ENCODE measurements around the gene RGS12.

The RGS12 gene

DNA sequence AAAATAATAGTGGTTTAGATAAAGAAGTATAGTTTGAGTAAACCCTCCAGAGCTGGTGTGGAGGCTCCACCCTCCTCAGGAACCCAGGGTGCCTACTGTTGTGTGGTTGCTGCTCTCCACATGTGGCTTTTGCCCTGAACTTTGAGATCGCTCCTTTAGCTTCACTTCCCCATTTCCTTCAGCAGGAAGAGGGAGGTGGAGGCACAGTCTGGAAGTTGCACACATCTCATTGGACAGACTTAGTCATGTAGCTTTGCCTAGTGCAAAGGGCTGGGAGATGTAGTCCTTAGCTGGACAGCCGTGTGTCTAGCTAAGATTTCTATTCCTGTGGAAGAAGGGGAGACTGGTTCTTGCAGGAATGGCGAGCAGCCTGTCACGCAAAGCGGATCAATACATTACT lies 37.9 kb downstream of the RGS12 start:
- H3K36me3 Mint-ChIP-seq (ENCODE audit: low read depth): no peaks in the 10 kb centered on the region
- ATAC-seq: no peak

DNA sequence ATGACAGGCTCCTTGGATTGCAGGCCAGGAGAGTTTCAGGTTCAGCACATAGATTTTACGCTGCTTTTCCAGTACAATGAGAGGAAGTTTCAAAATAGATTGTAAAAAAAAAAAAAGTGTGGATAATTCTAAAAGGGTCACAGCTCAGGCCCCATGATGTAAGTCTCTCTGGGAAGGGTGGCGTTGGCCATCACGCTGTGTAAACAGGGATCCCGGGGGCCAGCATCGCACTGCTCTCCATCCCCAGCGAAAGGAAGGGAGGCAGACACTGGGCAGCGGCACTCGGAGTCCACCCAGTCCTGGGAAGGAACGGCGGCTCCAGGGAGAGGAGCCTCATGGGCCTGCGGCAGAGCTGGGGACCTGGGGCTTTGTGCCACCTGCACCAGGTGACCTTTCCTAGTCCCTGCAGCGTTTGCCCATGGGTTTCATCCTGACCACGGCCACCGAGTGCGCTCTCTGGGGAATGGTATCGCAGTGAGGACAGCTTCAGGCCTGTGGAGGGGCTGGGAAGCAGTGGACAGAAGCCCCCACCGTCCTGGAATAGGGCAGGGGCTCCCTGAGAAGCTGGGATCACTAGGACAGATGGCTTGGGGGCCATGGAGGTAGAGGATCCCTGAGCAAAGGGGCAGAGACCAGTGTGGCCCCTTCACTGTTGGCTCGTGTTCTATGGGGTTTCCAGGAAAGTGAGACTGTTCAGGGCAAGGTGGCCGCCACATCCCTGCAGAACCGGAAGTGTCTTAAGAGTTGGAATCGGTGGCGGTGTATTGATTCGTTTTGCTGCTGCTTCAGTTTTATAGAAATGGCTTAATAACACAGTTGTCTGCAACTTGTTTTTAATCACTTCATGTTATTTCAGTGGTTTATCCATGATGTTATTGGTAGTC lies 38.9 kb downstream of the RGS12 start:
- Mint-ChIP-seq H3K36me3 (ENCODE audit: low read depth) (no peaks in the 10 kb centered on the region), H3K4me3 (no peak overlapping the region), H3K4me1 (peaks cover 3% of the 10 kb centered on the region), H3K27me3 (no peaks in the 10 kb centered on the region), H3K9me3 (no peaks in the 10 kb centered on the region), H3K27ac (no peak overlapping the region)
- DNase-seq (no peak), ATAC-seq (no peak)

More for the DNA sequence above, 37.9 kb downstream of the RGS12 start:
- no peak overlapping the region for H3K27ac Mint-ChIP-seq
- no peak overlapping the region for H3K4me3 Mint-ChIP-seq
- DNase-seq: no peak
- H3K4me1 Mint-ChIP-seq: peaks cover 3% of the 10 kb centered on the region
- H3K9me3 Mint-ChIP-seq: no peaks in the 10 kb centered on the region
- no peaks in the 10 kb centered on the region for H3K27me3 Mint-ChIP-seq

DNA sequence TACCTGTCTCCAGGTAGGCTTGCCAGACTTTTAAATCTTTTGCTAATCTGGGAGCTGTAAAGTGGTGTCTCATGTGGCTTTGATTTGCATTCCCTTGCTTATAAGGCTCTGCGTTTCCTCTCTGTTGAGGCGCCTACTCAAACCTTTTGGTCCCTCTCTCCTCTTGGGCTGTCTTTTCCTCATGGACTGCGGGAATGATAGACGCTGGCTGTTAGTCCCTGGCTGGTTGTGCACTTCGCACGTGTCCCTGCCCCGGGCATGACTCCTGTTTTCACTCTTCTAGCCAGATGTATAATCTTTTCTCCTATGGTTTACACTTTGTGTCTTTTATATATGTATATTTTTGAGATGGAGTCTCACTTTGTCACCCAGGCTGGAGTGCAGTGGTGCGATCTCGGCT lies 39.7 kb downstream of the RGS12 start:
- Mint-ChIP-seq H3K27ac (no peak overlapping the region), H3K36me3 (ENCODE audit: low read depth) (no peaks in the 10 kb centered on the region), H3K4me1 (peaks cover 3% of the 10 kb centered on the region), H3K27me3 (no peaks in the 10 kb centered on the region), H3K4me3 (no peak overlapping the region), H3K9me3 (no peaks in the 10 kb centered on the region)
- DNase-seq (no peak), ATAC-seq (no peak)

DNA sequence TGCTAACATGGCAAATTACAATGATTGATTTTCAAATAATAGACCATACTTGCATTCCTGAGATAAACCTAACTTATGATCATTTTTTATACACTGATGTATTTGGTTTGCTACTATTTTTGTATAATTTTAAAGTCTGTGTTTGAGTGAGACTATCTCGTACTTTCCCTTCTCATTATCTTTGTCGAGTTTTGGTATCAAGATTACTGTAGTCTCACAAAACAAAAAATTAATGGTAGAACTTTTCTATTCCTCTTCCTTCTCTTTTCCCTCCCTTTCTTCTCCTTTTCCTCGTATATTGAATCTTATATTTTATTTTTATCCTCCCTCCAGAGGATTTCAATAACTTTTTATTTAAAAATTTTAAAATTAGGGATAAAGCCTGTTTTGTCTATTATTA lies 41.5 kb downstream of the RGS12 start:
- H3K36me3 Mint-ChIP-seq (ENCODE audit: low read depth): no peaks in the 10 kb centered on the region
- no peaks in the 10 kb centered on the region for H3K27me3 Mint-ChIP-seq
- no peak for DNase-seq
- no peak overlapping the region for H3K27ac Mint-ChIP-seq
- ATAC-seq: no peak
- H3K4me3 Mint-ChIP-seq: no peak overlapping the region
- H3K9me3 Mint-ChIP-seq: no peaks in the 10 kb centered on the region
- peaks cover 3% of the 10 kb centered on the region for H3K4me1 Mint-ChIP-seq

DNA sequence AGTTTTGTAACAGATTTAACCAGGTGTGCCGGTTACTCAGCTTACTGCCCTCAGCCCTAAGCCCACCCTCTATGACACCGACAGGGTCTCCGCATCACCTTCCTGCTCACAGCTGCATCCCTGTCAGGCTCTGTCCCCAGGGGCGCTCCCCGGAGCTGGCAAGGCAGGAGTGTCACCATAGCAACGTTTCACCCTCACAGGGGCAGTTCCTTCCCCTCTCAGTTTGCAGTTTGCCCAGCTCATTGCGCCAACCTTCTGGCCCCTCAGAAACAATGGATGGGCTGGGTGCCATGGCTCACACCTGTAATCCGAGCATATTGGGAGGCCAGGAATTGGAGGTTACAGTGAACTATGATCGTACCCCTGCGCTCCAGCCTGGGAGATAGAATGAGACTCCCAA lies 42.6 kb downstream of the RGS12 start:
- no peaks in the 10 kb centered on the region for H3K36me3 Mint-ChIP-seq (ENCODE audit: low read depth)
- ATAC-seq (no peak), DNase-seq (no peak)
- H3K9me3 Mint-ChIP-seq: no peaks in the 10 kb centered on the region
- H3K27me3 Mint-ChIP-seq: no peaks in the 10 kb centered on the region
- H3K4me1 Mint-ChIP-seq: peaks cover 3% of the 10 kb centered on the region
- no peak overlapping the region for H3K27ac Mint-ChIP-seq
- no peak overlapping the region for H3K4me3 Mint-ChIP-seq

DNA sequence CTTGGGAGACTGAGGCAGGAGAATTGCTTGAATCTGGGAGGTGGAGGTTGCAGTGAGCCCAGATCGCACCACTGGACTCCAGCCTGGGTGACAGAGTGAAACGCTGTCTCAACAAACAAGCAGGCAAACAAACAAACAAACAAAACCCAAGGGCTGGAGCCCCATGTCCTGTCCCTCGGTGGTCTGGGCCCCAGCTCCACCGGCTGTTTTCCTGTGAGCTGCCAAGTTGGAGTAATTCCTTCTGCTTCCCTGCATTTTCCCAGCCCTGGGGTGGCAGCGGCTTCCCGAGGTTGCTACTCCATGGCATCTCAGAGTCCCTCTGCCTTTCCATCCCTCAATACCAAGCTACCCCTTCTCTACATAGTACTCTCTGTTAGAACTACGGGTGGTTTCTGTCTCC lies 43.2 kb downstream of the RGS12 start:
- ATAC-seq (no peak), DNase-seq (no peak)
- no peaks in the 10 kb centered on the region for H3K9me3 Mint-ChIP-seq
- H3K36me3 Mint-ChIP-seq (ENCODE audit: low read depth): no peaks in the 10 kb centered on the region
- H3K27me3 Mint-ChIP-seq: no peaks in the 10 kb centered on the region
- H3K4me1 Mint-ChIP-seq: peaks cover 3% of the 10 kb centered on the region
- no peak overlapping the region for H3K4me3 Mint-ChIP-seq
- H3K27ac Mint-ChIP-seq: no peak overlapping the region

DNA sequence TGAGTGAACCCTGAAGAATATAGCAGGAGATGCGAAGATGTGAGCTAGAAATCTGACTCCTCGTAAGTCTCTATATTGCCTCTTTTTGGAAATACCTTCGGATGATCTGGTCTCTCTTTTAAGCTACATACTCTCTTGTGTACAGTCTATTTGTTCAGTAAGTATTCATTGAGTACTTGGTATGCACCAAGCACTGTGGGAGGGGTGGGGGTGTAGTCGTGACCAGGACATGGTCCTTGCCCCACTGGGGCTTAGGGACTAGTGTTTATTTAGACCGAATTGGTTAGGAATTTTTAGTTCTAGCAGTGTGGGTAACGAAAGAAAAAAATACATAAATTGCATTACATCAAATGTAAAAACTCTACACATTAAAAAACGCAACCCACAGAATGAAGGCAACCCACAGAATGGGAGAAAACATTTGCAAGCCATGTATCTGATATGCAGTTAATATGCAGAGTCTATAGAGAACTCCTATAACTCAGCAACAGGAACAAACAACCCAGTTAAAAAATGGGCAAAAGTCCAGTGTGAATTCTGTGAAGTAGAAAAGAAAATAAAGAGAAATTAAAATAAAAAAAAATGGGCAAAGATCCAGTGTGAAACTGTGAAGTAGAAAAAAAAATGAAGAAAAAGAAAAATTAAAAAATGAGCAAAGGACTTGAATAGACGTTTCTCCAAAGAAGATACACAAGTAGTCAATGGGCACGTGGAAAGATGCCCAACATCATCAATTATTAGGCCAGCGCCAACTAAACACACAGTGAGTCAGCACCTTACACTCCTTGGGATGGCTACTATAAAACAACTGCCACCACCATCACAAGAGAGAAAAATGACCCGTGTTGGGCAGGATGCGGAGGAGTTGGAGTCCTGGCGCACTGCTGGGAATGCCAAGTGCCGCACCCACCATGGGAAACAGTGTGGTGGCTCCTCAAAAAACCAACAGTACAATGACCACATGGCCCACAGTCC lies 43.8 kb downstream of the RGS12 start:
- ATAC-seq: no peak
- no peak for DNase-seq
- H3K27ac Mint-ChIP-seq: no peak overlapping the region
- peaks cover 3% of the 10 kb centered on the region for H3K4me1 Mint-ChIP-seq
- H3K9me3 Mint-ChIP-seq: no peaks in the 10 kb centered on the region
- no peaks in the 10 kb centered on the region for H3K27me3 Mint-ChIP-seq
- no peak overlapping the region for H3K4me3 Mint-ChIP-seq
- H3K36me3 Mint-ChIP-seq (ENCODE audit: low read depth): no peaks in the 10 kb centered on the region

DNA sequence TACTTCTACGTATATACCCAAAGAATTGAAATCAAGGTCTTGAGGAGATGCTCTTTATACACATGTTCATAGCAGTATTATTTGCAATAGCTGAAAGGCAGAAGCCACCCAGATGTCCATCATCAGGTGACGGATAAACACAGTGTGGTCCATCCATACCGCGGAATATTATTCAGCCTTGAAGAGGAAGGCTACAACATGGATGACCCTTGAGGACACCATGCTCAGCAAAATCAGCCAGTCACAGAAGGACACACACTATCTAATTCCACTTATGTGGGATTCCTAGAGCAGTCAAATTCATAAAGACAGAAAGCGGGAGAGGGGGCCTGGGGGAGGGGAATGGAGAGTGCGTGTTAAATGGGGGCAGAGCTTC lies 44.5 kb downstream of the RGS12 start:
- no peak for ATAC-seq
- H3K4me3 Mint-ChIP-seq: no peak overlapping the region
- no peak for DNase-seq
- peaks cover 10% of the 10 kb centered on the region for H3K4me1 Mint-ChIP-seq
- H3K36me3 Mint-ChIP-seq (ENCODE audit: low read depth): no peaks in the 10 kb centered on the region
- no peaks in the 10 kb centered on the region for H3K27me3 Mint-ChIP-seq
- no peaks in the 10 kb centered on the region for H3K9me3 Mint-ChIP-seq
- no peak overlapping the region for H3K27ac Mint-ChIP-seq

DNA sequence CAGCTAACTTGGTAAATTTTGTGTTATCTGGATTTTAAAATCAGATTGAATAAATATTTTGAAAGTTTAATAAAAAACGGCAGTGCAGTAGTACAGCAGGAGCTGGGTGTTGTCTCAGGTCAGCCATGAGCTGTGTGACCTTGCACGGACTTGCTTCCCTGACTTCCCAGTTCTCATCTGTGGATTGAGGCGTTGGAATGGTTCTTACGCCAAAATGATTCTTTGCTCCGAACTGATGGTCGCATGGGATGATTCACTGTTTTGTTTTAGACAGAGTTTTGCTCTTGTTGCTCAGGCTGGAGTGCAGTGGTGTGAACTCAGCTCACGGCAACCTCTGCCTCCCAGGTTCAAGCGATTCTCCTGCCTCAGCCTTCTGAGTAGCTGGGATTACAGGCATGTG lies 45.0 kb downstream of the RGS12 start:
- no peak for ATAC-seq
- H3K27ac Mint-ChIP-seq: no peak overlapping the region
- DNase-seq: no peak
- H3K4me3 Mint-ChIP-seq: no peak overlapping the region
- H3K9me3 Mint-ChIP-seq: no peaks in the 10 kb centered on the region
- peaks cover 14% of the 10 kb centered on the region for H3K4me1 Mint-ChIP-seq
- no peaks in the 10 kb centered on the region for H3K27me3 Mint-ChIP-seq
- no peaks in the 10 kb centered on the region for H3K36me3 Mint-ChIP-seq (ENCODE audit: low read depth)

DNA sequence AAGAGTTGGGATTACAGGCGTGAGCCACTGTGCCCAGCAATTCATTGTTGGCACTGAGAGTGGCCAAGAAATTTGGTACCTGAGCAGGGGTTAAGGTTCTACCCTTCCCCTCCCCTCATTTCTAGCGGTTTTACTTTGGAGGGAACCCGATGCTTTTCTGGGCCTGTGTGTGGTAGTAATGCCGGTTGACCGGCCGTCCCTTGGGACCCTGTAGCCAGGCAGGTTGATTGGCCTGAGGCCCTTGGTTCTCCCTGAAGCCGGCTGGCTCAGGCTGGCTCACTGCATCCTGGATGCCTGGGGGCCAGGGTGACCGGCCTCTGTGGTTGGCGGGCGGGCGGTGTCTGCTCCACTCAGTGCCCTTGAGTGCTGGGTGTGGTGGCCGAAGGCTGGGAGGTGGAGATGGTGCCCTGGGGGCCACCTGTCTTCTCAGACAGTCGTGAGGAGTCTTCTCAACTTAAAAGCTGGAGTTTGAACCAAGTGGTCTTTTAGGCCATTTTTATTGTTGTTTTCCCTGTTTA lies 45.6 kb downstream of the RGS12 start:
- H3K9me3 Mint-ChIP-seq: no peaks in the 10 kb centered on the region
- no peaks in the 10 kb centered on the region for H3K27me3 Mint-ChIP-seq
- no peaks in the 10 kb centered on the region for H3K36me3 Mint-ChIP-seq (ENCODE audit: low read depth)
- H3K4me1 Mint-ChIP-seq: peaks cover 14% of the 10 kb centered on the region
- no peak overlapping the region for H3K27ac Mint-ChIP-seq
- DNase-seq (no peak), ATAC-seq (no peak)
- no peak overlapping the region for H3K4me3 Mint-ChIP-seq

DNA sequence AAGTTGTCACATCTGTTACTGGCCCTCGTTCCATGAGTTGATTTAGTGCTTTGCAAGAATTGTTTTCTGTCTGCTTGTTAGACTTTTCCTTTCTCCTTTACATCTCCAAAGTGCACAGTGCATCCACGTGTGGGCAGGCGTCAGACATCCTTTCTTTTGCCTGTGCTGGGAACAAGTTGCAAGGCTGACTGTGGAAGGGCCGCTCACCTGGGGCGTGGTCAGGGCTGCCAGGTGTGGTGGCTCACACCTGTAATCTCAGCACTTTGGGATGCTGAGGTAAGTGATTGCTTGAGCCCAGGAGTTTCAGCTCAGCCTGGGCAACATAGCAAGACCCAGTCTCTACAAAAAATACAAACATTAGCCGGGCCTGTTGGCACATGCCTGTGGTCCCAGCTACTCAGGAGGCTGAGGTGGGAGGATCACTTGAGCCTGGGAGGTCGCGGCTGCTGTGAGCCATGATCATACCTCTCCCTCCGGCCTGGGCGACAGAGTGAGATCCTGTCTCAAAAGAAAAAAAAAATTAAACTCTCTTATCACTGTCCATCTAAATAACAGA lies 46.2 kb downstream of the RGS12 start:
- Mint-ChIP-seq H3K36me3 (ENCODE audit: low read depth) (no peaks in the 10 kb centered on the region), H3K27ac (no peak overlapping the region), H3K4me1 (peaks cover 14% of the 10 kb centered on the region), H3K27me3 (no peaks in the 10 kb centered on the region), H3K9me3 (no peaks in the 10 kb centered on the region), H3K4me3 (no peak overlapping the region)
- no peak for DNase-seq
- no peak for ATAC-seq

DNA sequence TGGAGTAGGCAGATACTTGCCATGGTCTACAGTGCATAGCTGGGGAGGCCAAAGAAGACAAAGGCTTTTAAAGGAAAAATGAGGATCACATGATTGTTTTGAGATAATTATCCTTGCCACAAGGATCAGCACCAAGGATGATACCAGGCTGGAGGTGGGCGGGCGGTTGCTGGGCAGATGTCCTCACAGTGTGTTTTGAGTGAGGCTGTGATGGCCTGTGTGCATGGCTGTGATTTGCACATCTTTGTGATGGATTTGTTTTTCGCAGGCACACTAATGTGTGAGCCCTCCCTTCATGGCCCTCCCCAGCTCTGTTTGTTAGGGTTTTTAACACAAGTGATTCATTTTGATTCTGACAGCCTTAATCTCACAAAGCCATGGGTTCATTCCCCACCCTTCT lies 46.8 kb downstream of the RGS12 start:
- Mint-ChIP-seq H3K36me3 (ENCODE audit: low read depth) (no peaks in the 10 kb centered on the region), H3K9me3 (no peaks in the 10 kb centered on the region), H3K27me3 (no peaks in the 10 kb centered on the region), H3K4me1 (peaks cover 14% of the 10 kb centered on the region), H3K27ac (no peak overlapping the region), H3K4me3 (no peak overlapping the region)
- ATAC-seq: no peak
- no peak for DNase-seq

DNA sequence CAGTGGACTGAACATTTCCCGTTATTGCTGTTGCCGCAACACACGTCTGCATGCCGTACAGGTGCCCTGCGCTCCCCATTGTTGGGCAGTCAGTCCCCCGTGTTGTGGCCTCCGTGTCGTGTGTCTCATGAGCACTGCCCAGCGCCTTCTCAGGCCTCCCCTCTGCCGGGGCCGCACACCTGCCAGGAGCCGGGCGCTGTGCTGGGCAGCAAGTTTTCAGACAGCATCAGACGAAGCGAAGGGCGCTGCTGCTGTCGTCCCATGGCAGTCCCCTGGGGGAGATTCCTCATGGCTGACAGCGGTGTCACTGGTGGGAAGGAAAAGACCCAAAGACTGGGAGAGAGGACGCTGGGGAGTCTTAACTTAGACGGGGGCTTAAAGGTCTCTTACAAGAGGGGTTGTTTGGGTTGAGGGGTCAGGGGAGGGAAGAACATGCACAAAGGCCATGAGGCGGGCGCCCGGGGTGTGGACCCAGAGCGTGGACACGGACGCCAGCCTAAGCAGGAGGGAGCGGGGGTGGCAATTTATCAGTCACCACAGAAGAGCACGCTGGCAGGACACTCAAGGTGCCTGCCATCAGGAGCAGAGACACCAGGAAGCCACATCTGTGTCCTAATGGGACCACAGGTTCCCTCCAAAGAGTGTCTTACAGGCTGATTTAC lies 47.3 kb downstream of the RGS12 start:
- H3K9me3 Mint-ChIP-seq: no peaks in the 10 kb centered on the region
- no peaks in the 10 kb centered on the region for H3K36me3 Mint-ChIP-seq (ENCODE audit: low read depth)
- DNase-seq: no peak
- ATAC-seq: no peak
- no peak overlapping the region for H3K4me3 Mint-ChIP-seq
- no peak overlapping the region for H3K27ac Mint-ChIP-seq
- H3K27me3 Mint-ChIP-seq: no peaks in the 10 kb centered on the region
- H3K4me1 Mint-ChIP-seq: peaks cover 11% of the 10 kb centered on the region

DNA sequence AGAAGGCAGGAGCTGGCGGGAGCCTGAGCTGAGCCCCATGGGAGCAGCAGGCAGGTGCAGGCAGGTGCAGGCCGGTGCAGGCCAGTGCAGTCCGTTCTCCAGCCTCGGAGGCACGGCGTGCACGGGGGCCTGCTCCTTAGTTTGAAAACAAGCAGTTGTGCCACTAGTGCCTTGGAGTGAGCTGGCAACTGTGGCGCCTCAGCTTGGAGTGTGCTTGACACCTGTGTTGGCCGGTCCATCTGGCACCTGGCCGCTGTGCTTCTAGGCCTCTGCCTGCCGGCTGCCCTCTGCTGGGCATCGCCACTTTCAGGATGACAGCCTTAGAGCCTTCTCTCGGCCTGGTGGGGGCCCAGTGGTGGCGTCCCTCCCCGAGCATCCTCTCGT lies 47.9 kb downstream of the RGS12 start:
- Mint-ChIP-seq H3K4me3 (no peak overlapping the region), H3K4me1 (peaks cover 11% of the 10 kb centered on the region), H3K36me3 (ENCODE audit: low read depth) (no peaks in the 10 kb centered on the region), H3K27ac (no peak overlapping the region), H3K9me3 (no peaks in the 10 kb centered on the region), H3K27me3 (no peaks in the 10 kb centered on the region)
- no peak for ATAC-seq
- DNase-seq: no peak

All from activated naive CD8-positive, alpha-beta T cell treated with anti-CD3 and anti-CD28 coated beads, Interleukin-2, amount 50 U/mL, for 24 hours (primary cell).